SK-N-SH (cell line): ENCODE measurements around the gene UNC45A. TPM values are rescaled to one million over a fixed set of nuclear protein-coding genes. Genes with fewer than 3 reads are reported as not detected.

Source experiments
- CTCF ChIA-PET: fragments of 300-600, 350-600 bp; formaldehyde crosslinking; extraction: SDS; loops from one replicate; lab custom pipeline; 2021; lab: Yijun Ruan, JAX
- POLR2A ChIA-PET: fragments of 350-600 bp; sonication (Branson Sonifier 250); formaldehyde crosslinking; extraction: SDS; loops from one replicate; lab custom pipeline; 2020; ENCODE audit warnings: antibody characterized with exemption, inconsistent platforms; lab: Yijun Ruan, JAX
- DNase-seq: peaks from one replicate; pipeline ENCODE4 v3.0.0; 2012
- H2AFZ ChIP-seq: fragments of 200-600 bp; sonication (generic); 2 replicates; pipeline ENCODE4 v1.8.1; 2016; ENCODE audit warnings: antibody characterized with exemption, mild to moderate bottlenecking, low read depth
- H3F3A ChIP-seq: fragments of 200-600 bp; sonication (generic); replicated peaks from 2 replicates; pipeline ENCODE3; 2016; ENCODE audit warnings: antibody characterized with exemption, mild to moderate bottlenecking; ENCODE audit not compliant: insufficient read depth
- H3K27ac ChIP-seq, 2 experiments: fragments of 200-500 bp in 1 of 2; fragments of 200-600 bp in 1 of 2; sonication (Bioruptor generic) in 1 of 2; sonication (generic), shearing (Covaris generic) in 1 of 2; 2 replicates each; pipeline versions ENCODE4 v1.5.1 to v1.6.1; 2014 to 2016; ENCODE audit warnings: low read depth in 2 of 2, inconsistent platforms in 1 of 2, low read length in 1 of 2, mild to moderate bottlenecking in 1 of 2, mixed read lengths in 1 of 2
- H3K27me3 ChIP-seq: fragments of 200-600 bp; sonication (generic), shearing (Covaris generic); 2 replicates; pipeline ENCODE4 v1.6.1; 2016; ENCODE audit warnings: mixed run types; ENCODE audit not compliant: insufficient read depth
- H3K36me3 ChIP-seq, 2 experiments: fragments of 200-500 bp in 1 of 2; fragments of 200-600 bp in 1 of 2; sonication (Bioruptor generic) in 1 of 2; sonication (generic) in 1 of 2; replicated peaks in 1 of 2; 2 replicates each; pipeline versions ENCODE3 to v1.5.1; 2014 to 2016; ENCODE audit warnings: low read length in 1 of 2, mild to moderate bottlenecking in 1 of 2; ENCODE audit not compliant: insufficient read depth in 2 of 2, control insufficient read depth in 1 of 2
- H3K4me1 ChIP-seq, 2 experiments: fragments of 200-500 bp in 1 of 2; fragments of 200-600 bp in 1 of 2; sonication (Bioruptor generic) in 1 of 2; sonication (generic), shearing (Covaris generic) in 1 of 2; 2 replicates each; pipeline versions ENCODE4 v1.5.1 to v1.6.1; 2014 to 2016; ENCODE audit warnings: low read depth in 1 of 2, low read length in 1 of 2, mixed run types in 1 of 2; ENCODE audit not compliant: insufficient read depth in 2 of 2, control insufficient read depth in 1 of 2
- H3K4me2 ChIP-seq: fragments of 200-600 bp; sonication (generic), shearing (Covaris generic); 2 replicates; pipeline ENCODE4 v1.6.1; 2017; ENCODE audit warnings: mixed run types
- H3K4me3 ChIP-seq, 2 experiments: fragments of 200-500 bp in 1 of 2; fragments of 200-600 bp in 1 of 2; sonication (Bioruptor generic) in 1 of 2; sonication (generic), shearing (Covaris generic) in 1 of 2; 2 replicates each; pipeline versions ENCODE4 v1.5.1 to v1.8.1; 2014 to 2016; ENCODE audit warnings: low read depth in 2 of 2, inconsistent platforms in 1 of 2, low read length in 1 of 2, mild to moderate bottlenecking in 1 of 2, mixed read lengths in 1 of 2, moderate library complexity in 1 of 2
- H3K79me2 ChIP-seq: fragments of 200-600 bp; sonication (generic); 2 replicates; pipeline ENCODE4 v1.8.1; 2017; ENCODE audit warnings: mild to moderate bottlenecking; ENCODE audit not compliant: insufficient read depth
- H3K9ac ChIP-seq: fragments of 200-600 bp; sonication (generic); 2 replicates; pipeline ENCODE4 v1.6.1; 2017; ENCODE audit warnings: mixed run types
- H3K9me2 ChIP-seq: fragments of 200-600 bp; sonication (generic); 2 replicates; pipeline ENCODE4 v1.6.1; 2017; ENCODE audit warnings: mixed run types
- H3K9me3 ChIP-seq: fragments of 200-600 bp; sonication (generic); 2 replicates; pipeline ENCODE4 v1.6.1; 2017; ENCODE audit warnings: mixed run types, mild to moderate bottlenecking, moderate library complexity
- H4K20me1 ChIP-seq: fragments of 200-600 bp; sonication (generic); 2 replicates; pipeline ENCODE4 v1.6.1; 2017; ENCODE audit warnings: mild to moderate bottlenecking, mixed run types; ENCODE audit not compliant: insufficient read depth
- CHD2 ChIP-seq: fragments of 150-350 bp; IDR thresholded peaks from 2 replicates; pipeline ENCODE4 v1.6.1; 2018; ENCODE audit warnings: low read length; ENCODE audit not compliant: partially characterized antibody
- ELF1 ChIP-seq: IDR thresholded peaks from 2 replicates; pipeline ENCODE4 v1.4.0; 2012
- EZH2phosphoT487 ChIP-seq: fragments of 200-600 bp; sonication (generic); IDR thresholded peaks from 2 replicates; pipeline ENCODE4 v1.6.1; 2017; ENCODE audit warnings: low read depth, mixed run types, mild to moderate bottlenecking, antibody characterized with exemption, moderate library complexity, borderline replicate concordance
- GABPA ChIP-seq: IDR thresholded peaks from 2 replicates; pipeline ENCODE4 v1.4.0; 2012; ENCODE audit warnings: low read depth, mild to moderate bottlenecking
- JUND ChIP-seq: IDR thresholded peaks from 2 replicates; pipeline ENCODE4 v1.4.0; 2012
- MEF2A ChIP-seq: IDR thresholded peaks from 2 replicates; pipeline ENCODE4 v1.4.0; 2012; ENCODE audit warnings: low read depth, borderline replicate concordance
- MXI1 ChIP-seq: IDR thresholded peaks from 2 replicates; pipeline ENCODE4 v1.6.1; 2012; ENCODE audit warnings: mild to moderate bottlenecking, low read depth, low read length, improper control_type of control experiment
- NFIC ChIP-seq: IDR thresholded peaks from 2 replicates; pipeline ENCODE4 v1.4.0; 2012; ENCODE audit warnings: borderline replicate concordance
- POLR2AphosphoS5 ChIP-seq: IDR thresholded peaks from 2 replicates; pipeline ENCODE4 v1.6.1; 2012; ENCODE audit warnings: low read depth, low read length
- RAD21 ChIP-seq: IDR thresholded peaks from 2 replicates; pipeline ENCODE4 v1.6.1; 2012; ENCODE audit warnings: mild to moderate bottlenecking, low read length
- REST ChIP-seq: IDR thresholded peaks from 2 replicates; pipeline ENCODE4 v1.6.1; 2012; ENCODE audit warnings: mild to moderate bottlenecking, low read depth, low read length, moderate library complexity
- RFX5 ChIP-seq: IDR thresholded peaks from 2 replicates; pipeline ENCODE4 v1.6.1; 2012; ENCODE audit warnings: mild to moderate bottlenecking, improper control_type of control experiment, low read length
- USF1 ChIP-seq: IDR thresholded peaks from 2 replicates; pipeline ENCODE4 v1.4.0; 2012; ENCODE audit warnings: low read depth, borderline replicate concordance
- USF2 ChIP-seq: fragments of 150-350 bp; IDR thresholded peaks from 2 replicates; pipeline ENCODE4 v1.6.1; 2017; ENCODE audit warnings: antibody characterized with exemption, low read length, low read depth, borderline replicate concordance
- YY1 ChIP-seq: IDR thresholded peaks from 2 replicates; pipeline ENCODE4 v1.4.0; 2012; ENCODE audit warnings: low read depth, mild to moderate bottlenecking
- WGBS: methylation state at CpG from one replicate; pipeline ENCODE4 v1.1.6; 2017; ENCODE audit warnings: low lambda C conversion rate; 5-methylcytosine and 5-hydroxymethylcytosine counted together
- polyA plus RNA-seq, 3 experiments: library from polyadenylated mRNA; depleted of rRNA; stranded (reverse); fragments of >200 nt; gene quantifications; 2 replicates each; pipeline ENCODE4 v1.2.3, GENCODE V29; 2012
- TF ChIP-seq, protein P1 (sequence below): IDR thresholded peaks from 2 replicates; pipeline ENCODE4 v1.4.0; 2012; ENCODE audit warnings: low read depth, borderline replicate concordance

The UNC45A gene
- polyA plus RNA-seq, 1 of the 3 experiments (the other 2 are of a cell fraction) = 85.1 TPM

DNA sequence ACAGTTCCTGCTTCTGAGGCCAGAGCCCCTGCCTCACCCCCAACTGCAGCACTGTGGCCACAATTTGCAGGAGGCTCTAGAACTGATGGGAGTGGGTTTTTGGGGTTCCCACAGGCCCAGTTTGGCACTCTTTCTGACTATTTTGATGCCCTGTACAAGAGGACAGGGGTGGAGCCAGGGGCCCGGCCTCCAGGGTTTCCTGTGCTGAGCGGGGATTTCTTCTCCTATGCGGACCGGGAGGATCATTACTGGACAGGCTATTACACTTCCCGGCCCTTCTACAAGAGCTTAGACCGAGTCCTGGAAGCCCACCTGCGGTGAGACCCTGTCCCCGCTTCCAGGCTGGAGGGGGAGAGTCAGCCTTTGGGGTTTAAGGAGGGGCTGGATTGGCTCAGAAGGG, 25.1 kb upstream of the UNC45A start:
- Histone ChIP-seq H3K4me1 (no peaks in the 10 kb centered on the region), H3K9me2 (no peaks in the 10 kb centered on the region), H3K9me3 (no peaks in the 10 kb centered on the region), H3K79me2 (no peaks in the 10 kb centered on the region), H4K20me1 (no peaks in the 10 kb centered on the region), H3K36me3 (peaks cover 0 to 68% of the 10 kb centered on the region in 2 experiments), H3K27ac (no peak overlapping the region), H3F3A (no peaks in the 10 kb centered on the region), H3K27me3 (no peaks in the 10 kb centered on the region), H3K9ac (no peak overlapping the region), H3K4me3 (no peak overlapping the region), H3K4me2 (no peak overlapping the region), H2AFZ (no peak overlapping the region)
- no peak for DNase-seq
- no peak for TF ChIP-seq USF1
- TF ChIP-seq GABPA = no peak
- TF ChIP-seq, protein P1, sequence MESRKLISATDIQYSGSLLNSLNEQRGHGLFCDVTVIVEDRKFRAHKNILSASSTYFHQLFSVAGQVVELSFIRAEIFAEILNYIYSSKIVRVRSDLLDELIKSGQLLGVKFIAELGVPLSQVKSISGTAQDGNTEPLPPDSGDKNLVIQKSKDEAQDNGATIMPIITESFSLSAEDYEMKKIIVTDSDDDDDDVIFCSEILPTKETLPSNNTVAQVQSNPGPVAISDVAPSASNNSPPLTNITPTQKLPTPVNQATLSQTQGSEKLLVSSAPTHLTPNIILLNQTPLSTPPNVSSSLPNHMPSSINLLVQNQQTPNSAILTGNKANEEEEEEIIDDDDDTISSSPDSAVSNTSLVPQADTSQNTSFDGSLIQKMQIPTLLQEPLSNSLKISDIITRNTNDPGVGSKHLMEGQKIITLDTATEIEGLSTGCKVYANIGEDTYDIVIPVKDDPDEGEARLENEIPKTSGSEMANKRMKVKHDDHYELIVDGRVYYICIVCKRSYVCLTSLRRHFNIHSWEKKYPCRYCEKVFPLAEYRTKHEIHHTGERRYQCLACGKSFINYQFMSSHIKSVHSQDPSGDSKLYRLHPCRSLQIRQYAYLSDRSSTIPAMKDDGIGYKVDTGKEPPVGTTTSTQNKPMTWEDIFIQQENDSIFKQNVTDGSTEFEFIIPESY = no peak
- no peak for TF ChIP-seq MEF2A
- no peak for TF ChIP-seq NFIC
- no peak for TF ChIP-seq CHD2
- no peak for TF ChIP-seq MXI1
- TF ChIP-seq YY1 = no peak
- ChIA-PET CTCF (interaction anchor here (0.7 to 1.5 kb wide), 3 partner anchors 22 to 57 kb away, joined by 3 to 8 read pairs (median 4); partner anchors contain the start of gene HDDC3), POLR2A (no interaction called here)
- WGBS = 97% methylated on average over 8 of the region's 8 CpGs

GRCh38 chr15:90910441-90911301, 24.4 kb upstream of the UNC45A start:
- H3K9me3 ChIP-seq = no peaks in the 10 kb centered on the region
- H3K27ac ChIP-seq = no peak overlapping the region
- POLR2A ChIA-PET = interaction anchor here (0.7 kb wide), 1 partner anchor 8 kb away, joined by 3 read pairs; no protein-coding TSS in a partner anchor
- 98% methylated on average over 14 of the region's 24 CpGs for WGBS
- H3K9ac ChIP-seq = no peak overlapping the region
- no peak for DNase-seq
- H3K79me2 ChIP-seq = no peaks in the 10 kb centered on the region
- no peaks in the 10 kb centered on the region for H4K20me1 ChIP-seq
- no peak overlapping the region for H3K4me2 ChIP-seq
- no peaks in the 10 kb centered on the region for H3K27me3 ChIP-seq
- no peak overlapping the region for H3K4me3 ChIP-seq
- H3K4me1 ChIP-seq = no peaks in the 10 kb centered on the region
- H2AFZ ChIP-seq = no peak overlapping the region
- H3K9me2 ChIP-seq = no peaks in the 10 kb centered on the region
- H3F3A ChIP-seq = no peaks in the 10 kb centered on the region
- CTCF ChIA-PET = interaction anchor here (0.8 to 1.5 kb wide), 4 partner anchors 22 to 243 kb away, joined by 3 to 8 read pairs (median 4); partner anchors contain the start of genes HDDC3 and UNC45A
- H3K36me3 ChIP-seq = peaks cover 0 to 69% of the 10 kb centered on the region in 2 experiments
- TF ChIP-seq POLR2AphosphoS5 (no peak), RFX5 (no peak), RAD21 (no peak), GABPA (no peak), REST (no peak), CHD2 (no peak), YY1 (no peak), JUND (no peak), USF2 (no peak), EZH2phosphoT487 (no peak), ELF1 (no peak)
- TF ChIP-seq, protein P1 = no peak
